Measurements from ENCODE around the gene FKBP9. TPM values are rescaled to one million over a fixed set of nuclear protein-coding genes. Genes with fewer than 3 reads are reported as not detected.

Gene FKBP9
- total RNA-seq, 1 experiment from 2014 or later: 11.1 TPM

DNA sequence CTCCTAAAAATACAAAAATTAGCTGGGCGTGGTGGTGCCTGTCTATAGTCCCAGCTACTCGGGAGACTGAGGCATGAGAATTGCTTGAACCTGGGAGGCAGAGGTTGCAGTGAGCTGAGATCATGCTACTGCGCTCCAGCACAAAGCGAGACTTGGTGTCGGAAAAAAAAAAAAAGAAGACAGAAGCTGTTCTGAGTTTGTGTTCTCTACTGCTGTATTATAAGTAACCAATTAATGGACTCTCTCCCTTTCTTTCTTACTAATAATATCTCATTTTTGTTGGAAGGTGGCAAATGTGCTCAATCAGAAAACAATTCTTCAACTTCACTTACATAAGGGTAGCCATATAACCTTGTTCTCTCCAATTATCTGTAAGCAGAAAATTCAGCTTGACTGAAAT lies 97.9 kb downstream of the FKBP9 start:
- H3K56ac ChIP-seq (ENCODE audit: insufficient read length, low read depth, low read length): no peak overlapping the region
- H2BK5ac ChIP-seq (ENCODE audit: insufficient read length, low read length): no peak overlapping the region
- DNase-seq: no peak
- no peaks in the 10 kb centered on the region for H3K4me1 ChIP-seq (ENCODE audit: insufficient read depth, low read length)
- no peaks in the 10 kb centered on the region for H3K27me3 ChIP-seq (ENCODE audit: insufficient read depth, low read length)
- no peak overlapping the region for H4K5ac ChIP-seq (ENCODE audit: insufficient read length, low read depth, low read length)
- no peak overlapping the region for H2BK120ac ChIP-seq (ENCODE audit: low read depth, low read length, poor library complexity, severe bottlenecking)
- Mint-ChIP-seq H3K36me3 (ENCODE audit: insufficient read depth in 1 of 3, low read depth in 3 of 3) (peaks cover 0 to 5% (median 3%) of the 10 kb centered on the region in 3 experiments; a peak in 3 of 7 replicates), H3K27ac (no peak overlapping the region; a peak in 1 of 7 replicates), H3K4me3 (no peak overlapping the region), H3K27me3 (ENCODE audit: low read depth) (no peaks in the 10 kb centered on the region), H3K4me1 (no peaks in the 10 kb centered on the region), H3K9me3 (no peaks in the 10 kb centered on the region)
- H3K9me3 ChIP-seq (ENCODE audit: control insufficient read depth, low read depth, low read length): no peaks in the 10 kb centered on the region
- peaks cover 4% of the 10 kb centered on the region for H3K79me1 ChIP-seq (ENCODE audit: insufficient read depth, low read depth, low read length, poor library complexity, severe bottlenecking)
- H4K91ac ChIP-seq (ENCODE audit: insufficient read length, low read depth, low read length): no peak overlapping the region
- no peak overlapping the region for H3K4ac ChIP-seq (ENCODE audit: low read depth, low read length)
- H3K27ac ChIP-seq (ENCODE audit: insufficient read length, low read depth, low read length): no peak overlapping the region
- H2BK12ac ChIP-seq (ENCODE audit: insufficient read length, low read depth, low read length): no peak overlapping the region
- no peak overlapping the region for H2BK20ac ChIP-seq (ENCODE audit: low read depth, low read length, poor library complexity, severe bottlenecking)
- H2AFZ ChIP-seq (ENCODE audit: low read length): no peak overlapping the region
- H2AK5ac ChIP-seq (ENCODE audit: insufficient read length, low read length): no peak overlapping the region
- no peak overlapping the region for H2BK15ac ChIP-seq (ENCODE audit: low read depth, low read length)
- no peak overlapping the region for H3K4me2 ChIP-seq (ENCODE audit: insufficient read depth, insufficient read length, low read length)
- H3T11ph ChIP-seq (ENCODE audit: low read length): no peak overlapping the region
- no peaks in the 10 kb centered on the region for H3K23me2 ChIP-seq (ENCODE audit: insufficient read length, low read depth, low read length, poor library complexity, severe bottlenecking)
- no peak overlapping the region for H4K8ac ChIP-seq (replicated peaks; ENCODE audit: insufficient read length, low read depth, low read length)
- H3K18ac ChIP-seq (ENCODE audit: insufficient read length, low read depth, low read length): no peak overlapping the region
- no CpG with 5 or more reads among the region's 5 CpGs for WGBS (ENCODE audit: extremely low coverage, insufficient read length, low lambda C conversion rate)
- H3K23ac ChIP-seq (ENCODE audit: insufficient read length, low read depth, low read length): no peak overlapping the region
- TF ChIP-seq, protein P1, sequence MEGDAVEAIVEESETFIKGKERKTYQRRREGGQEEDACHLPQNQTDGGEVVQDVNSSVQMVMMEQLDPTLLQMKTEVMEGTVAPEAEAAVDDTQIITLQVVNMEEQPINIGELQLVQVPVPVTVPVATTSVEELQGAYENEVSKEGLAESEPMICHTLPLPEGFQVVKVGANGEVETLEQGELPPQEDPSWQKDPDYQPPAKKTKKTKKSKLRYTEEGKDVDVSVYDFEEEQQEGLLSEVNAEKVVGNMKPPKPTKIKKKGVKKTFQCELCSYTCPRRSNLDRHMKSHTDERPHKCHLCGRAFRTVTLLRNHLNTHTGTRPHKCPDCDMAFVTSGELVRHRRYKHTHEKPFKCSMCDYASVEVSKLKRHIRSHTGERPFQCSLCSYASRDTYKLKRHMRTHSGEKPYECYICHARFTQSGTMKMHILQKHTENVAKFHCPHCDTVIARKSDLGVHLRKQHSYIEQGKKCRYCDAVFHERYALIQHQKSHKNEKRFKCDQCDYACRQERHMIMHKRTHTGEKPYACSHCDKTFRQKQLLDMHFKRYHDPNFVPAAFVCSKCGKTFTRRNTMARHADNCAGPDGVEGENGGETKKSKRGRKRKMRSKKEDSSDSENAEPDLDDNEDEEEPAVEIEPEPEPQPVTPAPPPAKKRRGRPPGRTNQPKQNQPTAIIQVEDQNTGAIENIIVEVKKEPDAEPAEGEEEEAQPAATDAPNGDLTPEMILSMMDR (conservative IDR thresholded peaks at IDR 0.05): no peak
- H3K79me2 ChIP-seq (ENCODE audit: insufficient read depth, low read length): peaks cover 15% of the 10 kb centered on the region; the same call in 1 of the 2 replicates
- H4K20me1 ChIP-seq (ENCODE audit: control insufficient read depth, insufficient read depth, insufficient read length): no peaks in the 10 kb centered on the region
- no peak overlapping the region for H3K14ac ChIP-seq (ENCODE audit: insufficient read depth, low read length)
- no peak overlapping the region for H3K9ac ChIP-seq (ENCODE audit: extremely low read depth, insufficient read length, low read length)

Other genes with a start within 250 kb of the FKBP9 start
- gene KBTBD2, start 65.7 kb upstream of the FKBP9 start, total RNA-seq (2021): 31.5 and 34.2 TPM in 2 replicates
- gene NT5C3A, start 105.3 kb downstream of the FKBP9 start, total RNA-seq (2021): 22.1 and 22.9 TPM in 2 replicates
- gene RP9, start 152.0 kb downstream of the FKBP9 start, total RNA-seq (2021): 13.5 and 16.2 TPM in 2 replicates
- gene BBS9, start 172.1 kb downstream of the FKBP9 start, total RNA-seq (2021): 26.4 and 29.7 TPM in 2 replicates

Data from H9 (cell line).